CD4-positive, alpha-beta T cell treated with Interleukin-15 for 1 hour (primary cell): ENCODE results near the gene CCDC194.

Experiments used
- DNase-seq: peaks from one replicate; pipeline ENCODE4 v3.0.0-alpha.2; 2020

CCDC194 gene

DNA sequence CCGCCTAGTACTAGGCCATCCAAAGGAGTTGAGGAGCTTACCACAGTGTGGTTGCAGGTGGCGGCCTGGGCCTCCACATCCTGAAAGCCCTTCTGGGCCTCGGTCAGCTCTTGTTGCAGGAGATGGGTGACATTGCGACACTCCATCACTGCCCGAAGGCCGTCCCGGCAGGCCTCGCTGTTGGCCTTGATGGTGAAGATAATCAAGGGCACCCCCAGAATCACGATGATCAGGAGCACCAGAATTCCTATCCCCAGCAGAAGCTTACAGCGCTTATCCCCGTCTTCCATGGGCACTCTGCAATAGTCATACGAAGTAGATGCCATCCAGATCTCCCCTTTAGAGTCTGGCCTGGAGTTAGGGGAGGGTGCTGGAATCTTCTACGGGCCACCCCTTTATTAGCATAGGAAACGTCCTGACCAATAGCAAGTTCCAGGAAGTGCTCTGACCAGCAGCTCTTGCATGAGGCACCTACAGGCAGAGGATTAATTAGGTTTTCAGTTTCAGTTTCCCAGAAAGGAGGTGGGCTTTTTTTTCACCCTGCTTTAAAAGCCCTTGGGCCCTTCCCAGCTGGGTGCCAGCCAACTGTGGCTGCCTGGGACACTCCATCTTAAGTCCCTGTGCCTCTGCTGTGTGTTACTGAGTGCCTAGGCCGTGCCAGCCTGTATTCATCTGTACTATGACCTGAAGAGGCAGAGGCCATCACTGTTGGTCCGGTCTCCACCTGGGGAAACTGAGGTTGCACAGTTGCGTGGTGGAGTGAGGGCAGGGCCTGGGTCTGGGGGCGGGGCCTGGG, 11.5 kb upstream of the CCDC194 start, which contains the start of gene BST2:
TSS of gene BST2 (minus strand) at position 381 of the 796 bp plus-strand sequence. CDS start at position 326, 55 bp downstream.
- DNase-seq = peak; percentile 74

DNA sequence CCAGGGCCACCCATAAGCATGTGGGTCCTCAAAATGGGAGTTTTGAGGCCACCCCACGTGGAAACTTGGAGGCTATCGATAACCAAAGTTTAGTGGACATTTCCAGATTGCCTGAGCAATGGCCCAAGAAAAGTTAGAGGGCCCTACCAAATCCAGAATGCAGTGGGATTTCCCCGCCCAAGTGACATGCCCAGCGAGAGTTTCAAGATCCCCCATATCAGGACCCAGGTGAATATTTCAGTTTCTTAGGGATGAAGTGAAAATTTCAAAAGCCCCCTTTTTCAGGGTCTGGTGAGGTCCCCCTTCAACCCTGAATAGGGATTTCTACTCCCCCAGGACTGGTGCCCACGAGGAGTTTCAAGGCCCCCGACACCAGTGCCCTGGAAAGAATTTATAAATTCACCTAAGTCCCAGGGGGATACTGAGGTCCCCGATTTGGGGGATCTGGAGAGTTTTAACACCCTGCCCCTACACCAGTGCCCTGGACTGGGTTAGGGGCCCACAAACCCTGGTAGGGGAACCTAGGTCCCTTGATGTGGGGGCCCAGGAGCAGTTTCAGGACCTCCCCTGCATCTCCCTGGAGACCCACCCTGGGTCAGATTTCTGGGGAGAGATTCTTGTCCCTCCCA, 10.7 kb upstream of the CCDC194 start:
- DNase-seq = no peak

DNA sequence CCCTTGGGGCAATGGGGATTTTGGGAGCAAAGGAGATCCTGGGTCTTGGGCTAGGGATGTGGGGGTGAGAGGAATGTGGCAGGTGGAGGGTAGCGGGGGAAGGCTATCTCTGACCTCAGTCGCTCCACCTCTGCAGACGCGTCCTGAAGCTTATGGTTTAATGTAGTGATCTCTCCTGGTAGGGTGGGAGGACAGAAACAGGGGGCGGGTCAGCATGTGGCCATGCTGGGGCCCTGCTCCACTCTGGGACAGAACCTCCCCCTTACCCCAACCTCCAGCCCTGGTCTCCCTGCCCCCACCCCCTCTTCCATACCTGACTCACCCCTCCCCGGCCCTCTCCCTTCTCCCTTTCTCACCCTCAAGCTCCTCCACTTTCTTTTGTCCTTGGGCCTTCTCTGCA, 10.0 kb upstream of the CCDC194 start:
- DNase-seq = no peak

DNA sequence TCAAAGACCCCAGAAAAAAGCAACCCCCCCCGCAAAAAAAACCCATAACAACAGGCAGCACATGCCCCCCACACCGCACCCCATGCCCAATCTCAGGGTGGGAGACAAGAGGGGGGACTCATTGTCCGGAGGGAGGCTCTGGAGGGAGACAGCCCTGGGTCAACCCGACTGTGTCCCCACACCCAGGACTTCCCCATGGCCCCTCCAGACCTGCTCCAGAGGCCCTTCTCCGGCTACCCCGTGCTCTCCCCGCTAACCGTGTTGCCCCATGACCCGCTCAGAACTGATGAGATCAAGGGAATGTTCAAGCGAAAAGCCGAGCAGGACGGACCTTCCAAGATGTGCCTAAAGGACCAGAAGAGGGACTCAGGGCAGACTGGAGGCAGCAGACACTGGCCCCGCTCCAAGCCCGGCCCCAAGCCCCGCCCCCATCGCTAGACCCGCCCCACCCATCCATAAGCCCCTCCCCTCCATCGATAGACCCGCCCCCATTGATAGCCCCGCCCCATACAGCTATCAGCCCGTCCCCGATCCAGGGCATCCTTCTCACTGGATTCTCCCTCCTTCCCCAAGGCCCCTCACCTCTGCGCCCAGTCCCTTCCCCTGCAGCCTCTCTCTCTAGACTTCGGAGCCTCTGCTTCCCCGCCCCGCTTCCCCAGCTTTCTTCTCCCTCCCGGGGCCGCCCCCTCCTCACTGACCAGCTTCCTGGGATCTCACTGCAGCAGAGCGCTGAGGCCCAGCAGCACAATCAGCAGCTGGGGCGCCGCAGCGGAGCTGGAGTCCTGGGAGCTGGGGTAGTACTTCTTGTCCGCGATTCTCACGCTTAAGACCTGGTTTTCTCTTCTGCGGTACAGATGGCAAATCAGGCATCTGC, 9.2 kb upstream of the CCDC194 start:
- no peak for DNase-seq

GRCh38 chr19:17401628-17402027, 7.6 kb upstream of the CCDC194 start:
- no peak for DNase-seq

GRCh38 chr19:17398902-17399527, 5.0 kb upstream of the CCDC194 start:
- no peak for DNase-seq

GRCh38 chr19:17394891-17395415, 957 bp upstream of the CCDC194 start:
- no peak for DNase-seq

- no peak for DNase-seq
Observed at GRCh38 chr19:17393002-17393401, 994 bp downstream of the CCDC194 start.

- DNase-seq = no peak
Observed at GRCh38 chr19:17391371-17392151, 2.4 kb downstream of the CCDC194 start.

DNA sequence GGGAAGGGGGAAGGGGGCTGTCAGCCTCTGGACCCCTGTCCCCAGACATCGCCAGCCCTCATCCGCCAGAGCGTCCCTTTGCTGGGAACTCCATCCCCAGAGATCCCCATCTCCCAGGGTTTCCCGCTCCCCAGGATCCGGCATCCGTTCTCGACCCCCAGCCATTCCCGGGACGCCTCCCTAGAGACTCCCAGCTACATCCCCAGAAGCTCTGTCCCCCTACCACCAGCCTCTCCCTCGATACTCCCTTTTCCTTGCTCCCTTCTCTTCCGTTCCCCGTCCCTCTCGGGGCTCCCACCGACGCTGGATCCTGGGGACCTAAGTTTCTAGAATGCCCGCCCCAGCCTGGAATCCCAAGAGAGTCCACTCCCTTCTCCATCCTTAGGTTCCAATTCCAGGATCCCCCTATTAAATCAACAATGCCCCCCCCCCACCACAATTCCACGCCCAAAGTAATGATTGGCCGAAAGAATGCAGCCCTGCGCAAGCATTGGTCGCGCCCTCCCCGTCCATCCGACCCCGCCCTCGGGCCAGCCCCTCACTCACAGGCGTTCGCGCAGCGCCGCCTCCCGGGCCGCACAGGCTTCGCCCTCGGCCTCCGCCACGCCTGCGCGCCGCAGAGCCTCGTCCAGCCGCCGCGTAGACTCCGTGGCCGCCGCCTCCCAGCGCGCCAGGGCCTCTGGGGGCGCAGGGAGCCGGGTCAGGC, 3.2 kb downstream of the CCDC194 start:
- peak; percentile 86 for DNase-seq

GRCh38 chr19:17389957-17390664, 3.9 kb downstream of the CCDC194 start:
- no peak for DNase-seq

GRCh38 chr19:17389288-17389687, 4.7 kb downstream of the CCDC194 start:
- no peak for DNase-seq

GRCh38 chr19:17385878-17386611, 8.0 kb downstream of the CCDC194 start:
- DNase-seq = peak; percentile 55

DNA sequence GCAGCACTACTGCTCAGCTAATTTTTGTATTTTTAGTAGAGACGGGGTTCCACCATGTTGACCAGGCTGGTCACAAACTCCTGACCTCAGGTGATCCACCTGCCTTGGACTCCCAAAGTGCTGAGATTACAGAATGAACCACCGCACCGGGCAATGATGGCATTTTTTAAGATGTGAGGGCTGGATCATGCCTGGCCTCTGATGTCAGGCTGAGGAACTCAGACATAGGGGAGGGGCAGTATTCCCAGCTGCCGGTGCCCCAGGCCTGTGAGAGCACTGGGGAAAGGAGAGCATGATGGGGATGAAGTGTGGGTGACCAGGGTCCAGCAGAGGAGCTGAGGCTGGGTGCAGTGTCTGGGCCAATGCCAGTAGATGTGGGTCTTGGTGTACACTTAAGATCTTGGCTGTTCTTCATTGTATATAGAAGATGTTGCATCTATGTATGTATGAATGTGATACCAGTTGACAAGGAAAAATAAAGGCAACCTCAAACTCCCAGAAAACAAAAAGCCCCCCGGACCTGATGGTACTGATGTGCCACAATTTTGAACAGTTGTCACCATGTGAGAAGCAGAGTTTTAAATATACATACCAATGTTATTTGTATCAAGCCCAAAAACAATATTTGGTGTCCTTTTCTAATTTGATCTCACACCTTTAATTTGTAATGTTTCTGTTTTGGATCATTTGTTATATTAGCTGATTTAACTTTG, 13.4 kb downstream of the CCDC194 start:
- no peak for DNase-seq

- no peak for DNase-seq
Observed at GRCh38 chr19:17379221-17379631, 14.8 kb downstream of the CCDC194 start.

- DNase-seq = no peak
Observed at GRCh38 chr19:17378271-17378670, 15.7 kb downstream of the CCDC194 start.

GRCh38 chr19:17376935-17377600, 16.9 kb downstream of the CCDC194 start, which contains the start of gene PLVAP:
TSS of gene PLVAP (minus strand) at chr19:17377342. CDS start at chr19:17377288, 54 bp downstream.
- DNase-seq = no peak

DNA sequence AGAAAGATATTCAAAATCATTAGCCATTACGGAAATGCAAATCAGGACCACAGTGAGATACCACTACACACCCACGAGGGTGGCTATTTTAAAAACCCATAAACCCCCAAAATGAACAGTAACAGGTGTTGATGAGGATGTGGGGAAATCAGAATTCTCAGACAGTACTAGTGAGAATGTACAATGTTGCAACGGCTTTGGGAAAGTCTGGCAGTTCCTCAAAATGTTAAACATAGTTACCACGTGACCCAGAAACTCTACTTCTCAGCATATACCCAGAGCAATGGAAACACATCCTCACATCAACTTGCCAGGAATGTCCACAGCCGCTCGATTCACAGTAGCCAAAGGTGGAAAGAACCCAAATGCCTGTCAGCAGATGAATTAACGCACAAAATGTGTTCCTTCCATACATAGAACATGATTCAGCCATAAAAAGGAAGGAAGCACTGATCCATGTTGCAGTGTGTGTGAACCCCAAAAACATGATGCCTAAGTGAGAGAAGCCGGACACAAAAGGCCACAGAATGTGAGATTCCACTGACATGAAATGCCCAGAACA, 23.9 kb downstream of the CCDC194 start:
- no peak for DNase-seq
